Osteocyte (in vitro differentiated cells): ENCODE data around the gene UBE2E1. TPM values are rescaled to one million over a fixed set of nuclear protein-coding genes. Genes with fewer than 3 reads are reported as not detected.

ENCODE experiments used
- DNase-seq: peaks from one replicate; pipeline ENCODE4 v3.0.0; 2021; ENCODE audit warnings: mixed read lengths; ENCODE audit not compliant: unreplicated experiment; ENCODE audit errors: extremely low spot score
- H3K27ac Mint-ChIP-seq: one replicate; pipeline ENCODE4 v1.8.0; 2021; ENCODE audit warnings: mild to moderate bottlenecking, mixed read lengths; ENCODE audit not compliant: unreplicated experiment
- H3K27me3 Mint-ChIP-seq: one replicate; pipeline ENCODE4 v1.8.0; 2021; ENCODE audit warnings: mixed read lengths; ENCODE audit not compliant: unreplicated experiment
- H3K36me3 Mint-ChIP-seq: one replicate; pipeline ENCODE4 v1.8.0; 2021; ENCODE audit warnings: mixed read lengths; ENCODE audit not compliant: unreplicated experiment
- H3K4me1 Mint-ChIP-seq: one replicate; pipeline ENCODE4 v1.8.0; 2021; ENCODE audit warnings: mixed read lengths; ENCODE audit not compliant: unreplicated experiment
- H3K4me3 Mint-ChIP-seq: one replicate; pipeline ENCODE4 v1.8.0; 2021; ENCODE audit warnings: mild to moderate bottlenecking, moderate library complexity, mixed read lengths; ENCODE audit not compliant: unreplicated experiment
- H3K9me3 Mint-ChIP-seq: one replicate; pipeline ENCODE4 v1.8.0; 2021; ENCODE audit warnings: mixed read lengths; ENCODE audit not compliant: unreplicated experiment
- total RNA-seq: library from RNA; stranded (reverse); gene quantifications from 2 replicates; pipeline ENCODE4 v1.2.1, GENCODE V29; 2021
- TF ChIP-seq, protein P1 (sequence below): fragments of 200-600 bp; sonication (generic); IDR thresholded peaks from 2 replicates; pipeline ENCODE4 v1.5.0; 2021; ENCODE audit warnings: antibody characterized with exemption, mild to moderate bottlenecking, moderate library complexity

UBE2E1 gene
- total RNA-seq, 1 donor from 2014 or later, result 98.5 TPM

DNA sequence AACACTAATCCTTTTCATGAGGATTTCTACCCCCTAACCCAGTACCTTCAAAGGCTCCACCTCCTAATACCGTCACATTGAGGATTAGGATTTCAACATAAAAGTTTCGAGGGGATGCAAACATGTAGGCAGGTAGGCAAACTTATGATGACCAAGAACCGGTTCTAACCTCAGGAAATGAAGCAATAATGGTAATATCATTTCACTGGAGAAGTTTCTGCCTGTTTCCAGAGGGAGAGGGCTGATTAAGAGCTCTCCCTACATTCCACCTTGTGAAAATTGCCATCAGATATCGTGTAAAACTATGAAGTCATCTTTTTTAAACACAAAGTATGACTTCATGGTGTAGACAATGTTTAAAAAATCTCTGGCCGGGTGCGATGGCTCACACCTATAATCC, 79.5 kb downstream of the UBE2E1 start:
- H3K4me1 Mint-ChIP-seq, result no peaks in the 10 kb centered on the region
- H3K9me3 Mint-ChIP-seq, result no peaks in the 10 kb centered on the region
- no peak overlapping the region for H3K4me3 Mint-ChIP-seq
- H3K27me3 Mint-ChIP-seq, result no peaks in the 10 kb centered on the region
- DNase-seq, result no peak
- H3K27ac Mint-ChIP-seq, result no peak overlapping the region
- H3K36me3 Mint-ChIP-seq, result peaks cover 15% of the 10 kb centered on the region
- TF ChIP-seq, protein P1, sequence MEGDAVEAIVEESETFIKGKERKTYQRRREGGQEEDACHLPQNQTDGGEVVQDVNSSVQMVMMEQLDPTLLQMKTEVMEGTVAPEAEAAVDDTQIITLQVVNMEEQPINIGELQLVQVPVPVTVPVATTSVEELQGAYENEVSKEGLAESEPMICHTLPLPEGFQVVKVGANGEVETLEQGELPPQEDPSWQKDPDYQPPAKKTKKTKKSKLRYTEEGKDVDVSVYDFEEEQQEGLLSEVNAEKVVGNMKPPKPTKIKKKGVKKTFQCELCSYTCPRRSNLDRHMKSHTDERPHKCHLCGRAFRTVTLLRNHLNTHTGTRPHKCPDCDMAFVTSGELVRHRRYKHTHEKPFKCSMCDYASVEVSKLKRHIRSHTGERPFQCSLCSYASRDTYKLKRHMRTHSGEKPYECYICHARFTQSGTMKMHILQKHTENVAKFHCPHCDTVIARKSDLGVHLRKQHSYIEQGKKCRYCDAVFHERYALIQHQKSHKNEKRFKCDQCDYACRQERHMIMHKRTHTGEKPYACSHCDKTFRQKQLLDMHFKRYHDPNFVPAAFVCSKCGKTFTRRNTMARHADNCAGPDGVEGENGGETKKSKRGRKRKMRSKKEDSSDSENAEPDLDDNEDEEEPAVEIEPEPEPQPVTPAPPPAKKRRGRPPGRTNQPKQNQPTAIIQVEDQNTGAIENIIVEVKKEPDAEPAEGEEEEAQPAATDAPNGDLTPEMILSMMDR, result no peak

DNA sequence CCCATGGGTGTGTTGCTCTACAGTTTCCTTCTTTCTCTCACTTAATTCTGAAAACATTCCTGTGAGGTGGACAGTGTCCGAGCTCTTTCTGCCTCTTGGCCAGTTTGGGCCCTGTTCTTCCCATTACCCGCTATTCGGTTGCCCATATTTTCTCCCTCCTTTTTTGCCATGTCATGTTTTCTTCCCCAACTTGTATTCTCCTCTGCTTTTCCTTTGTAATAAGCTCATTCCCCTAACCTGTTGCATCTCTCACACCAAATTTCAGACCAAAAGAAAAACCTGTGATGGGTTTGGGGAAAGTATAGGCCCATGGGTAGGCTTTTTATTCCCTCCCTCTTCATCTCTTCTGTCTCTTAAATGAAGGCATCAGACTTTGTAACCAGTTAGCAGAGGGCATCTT, 80.6 kb downstream of the UBE2E1 start:
- TF ChIP-seq, protein P1, result no peak
- no peaks in the 10 kb centered on the region for H3K27me3 Mint-ChIP-seq
- peaks cover 16% of the 10 kb centered on the region for H3K36me3 Mint-ChIP-seq
- H3K27ac Mint-ChIP-seq, result no peak overlapping the region
- H3K4me3 Mint-ChIP-seq, result no peak overlapping the region
- DNase-seq, result no peak
- no peaks in the 10 kb centered on the region for H3K9me3 Mint-ChIP-seq
- H3K4me1 Mint-ChIP-seq, result no peaks in the 10 kb centered on the region

DNA sequence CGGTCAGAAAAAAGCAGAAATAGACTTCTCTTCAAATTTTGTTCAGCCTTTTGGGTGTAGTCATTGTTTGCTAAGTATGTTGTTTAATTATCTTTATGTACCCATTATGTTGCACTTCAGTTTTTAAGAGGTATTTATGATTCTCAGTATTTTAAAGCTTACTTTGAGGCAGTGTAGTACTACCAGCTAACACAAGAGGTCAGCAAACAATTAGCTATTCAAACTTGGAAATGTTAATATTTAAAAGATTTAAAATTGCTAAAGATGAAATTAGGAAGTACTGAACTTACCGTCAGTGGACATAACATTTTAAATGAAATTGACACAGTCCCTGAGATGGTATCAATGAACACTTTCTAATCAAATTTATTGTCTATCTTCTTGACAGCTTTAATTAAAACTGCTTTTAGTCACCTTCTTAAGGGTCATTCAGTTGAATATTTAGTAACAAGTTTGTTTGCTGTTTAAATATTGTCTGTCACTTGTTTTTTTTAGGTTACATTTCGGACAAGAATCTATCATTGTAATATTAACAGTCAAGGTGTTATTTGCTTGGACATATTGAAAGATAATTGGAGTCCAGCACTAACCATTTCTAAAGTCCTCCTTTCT, 83.0 kb downstream of the UBE2E1 start:
- H3K27me3 Mint-ChIP-seq, result no peaks in the 10 kb centered on the region
- H3K27ac Mint-ChIP-seq, result no peak overlapping the region
- H3K9me3 Mint-ChIP-seq, result no peaks in the 10 kb centered on the region
- TF ChIP-seq, protein P1, result peak; percentile 78
- peaks cover 8% of the 10 kb centered on the region for H3K36me3 Mint-ChIP-seq
- no peaks in the 10 kb centered on the region for H3K4me1 Mint-ChIP-seq
- no peak overlapping the region for H3K4me3 Mint-ChIP-seq
- no peak for DNase-seq

DNA sequence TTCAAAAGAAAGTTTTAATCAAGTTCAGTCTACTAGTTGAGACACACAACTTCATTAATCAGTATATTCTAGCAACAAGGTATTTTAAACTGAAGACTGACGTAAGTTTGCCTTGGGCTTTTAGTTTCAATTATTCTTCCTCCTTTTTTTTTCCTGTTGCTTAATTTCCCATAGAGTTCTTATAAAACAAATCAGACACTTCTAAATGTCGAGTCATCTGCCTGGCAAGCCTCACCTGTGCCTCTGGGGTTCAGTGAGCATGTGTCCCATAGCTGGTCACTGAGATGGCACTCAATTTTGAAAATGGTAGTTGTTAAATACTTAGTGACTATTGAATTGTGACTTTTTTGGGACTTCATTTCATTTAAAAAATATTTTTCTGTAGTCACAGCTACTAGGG, 83.6 kb downstream of the UBE2E1 start:
- H3K4me3 Mint-ChIP-seq, result no peak overlapping the region
- no peaks in the 10 kb centered on the region for H3K27me3 Mint-ChIP-seq
- H3K4me1 Mint-ChIP-seq, result no peaks in the 10 kb centered on the region
- no peak for DNase-seq
- H3K27ac Mint-ChIP-seq, result no peak overlapping the region
- TF ChIP-seq, protein P1, result no peak
- peaks cover 10% of the 10 kb centered on the region for H3K36me3 Mint-ChIP-seq
- H3K9me3 Mint-ChIP-seq, result no peaks in the 10 kb centered on the region

DNA sequence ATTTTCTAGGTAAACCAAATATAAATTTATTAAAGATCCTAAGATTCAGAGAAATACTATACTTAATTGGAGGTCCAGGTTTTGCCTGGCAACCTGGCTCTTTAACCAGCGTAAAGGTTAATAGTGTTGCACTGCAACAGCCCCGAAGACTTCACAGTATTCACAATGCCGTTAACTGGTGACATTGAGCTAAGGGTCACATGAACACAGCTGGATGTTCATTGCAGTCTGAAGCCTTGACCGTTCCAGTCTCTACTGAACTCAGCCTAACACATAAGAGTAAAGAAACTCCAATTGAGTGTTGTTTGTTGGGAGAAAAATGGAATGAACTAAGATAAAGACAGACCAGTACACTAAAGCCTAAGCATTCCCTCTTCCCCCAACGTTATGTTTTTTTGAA, 84.2 kb downstream of the UBE2E1 start:
- H3K27ac Mint-ChIP-seq, result no peak overlapping the region
- peaks cover 15% of the 10 kb centered on the region for H3K36me3 Mint-ChIP-seq
- no peak overlapping the region for H3K4me3 Mint-ChIP-seq
- no peaks in the 10 kb centered on the region for H3K4me1 Mint-ChIP-seq
- no peaks in the 10 kb centered on the region for H3K9me3 Mint-ChIP-seq
- TF ChIP-seq, protein P1, result no peak
- no peak for DNase-seq
- no peaks in the 10 kb centered on the region for H3K27me3 Mint-ChIP-seq
